SK-N-SH (cell line): ENCODE measurements around the gene RAB22A. TPM values are rescaled to one million over a fixed set of nuclear protein-coding genes. Genes with fewer than 3 reads are reported as not detected.

ENCODE experiments used
- CTCF ChIA-PET: fragments of 300-600, 350-600 bp; formaldehyde crosslinking; extraction: SDS; loops from one replicate; lab custom pipeline; 2021; lab: Yijun Ruan, JAX
- POLR2A ChIA-PET: fragments of 350-600 bp; sonication (Branson Sonifier 250); formaldehyde crosslinking; extraction: SDS; loops from one replicate; lab custom pipeline; 2020; ENCODE audit warnings: antibody characterized with exemption, inconsistent platforms; lab: Yijun Ruan, JAX
- DNase-seq: peaks from one replicate; pipeline ENCODE4 v3.0.0; 2012
- H2AFZ ChIP-seq: fragments of 200-600 bp; sonication (generic); 2 replicates; pipeline ENCODE4 v1.8.1; 2016; ENCODE audit warnings: antibody characterized with exemption, mild to moderate bottlenecking, low read depth
- H3F3A ChIP-seq: fragments of 200-600 bp; sonication (generic); replicated peaks from 2 replicates; pipeline ENCODE3; 2016; ENCODE audit warnings: antibody characterized with exemption, mild to moderate bottlenecking; ENCODE audit not compliant: insufficient read depth
- H3K27ac ChIP-seq, 2 experiments: fragments of 200-500 bp in 1 of 2; fragments of 200-600 bp in 1 of 2; sonication (Bioruptor generic) in 1 of 2; sonication (generic), shearing (Covaris generic) in 1 of 2; 2 replicates each; pipeline versions ENCODE4 v1.5.1 to v1.6.1; 2014 to 2016; ENCODE audit warnings: low read depth in 2 of 2, inconsistent platforms in 1 of 2, low read length in 1 of 2, mild to moderate bottlenecking in 1 of 2, mixed read lengths in 1 of 2
- H3K27me3 ChIP-seq: fragments of 200-600 bp; sonication (generic), shearing (Covaris generic); 2 replicates; pipeline ENCODE4 v1.6.1; 2016; ENCODE audit warnings: mixed run types; ENCODE audit not compliant: insufficient read depth
- H3K36me3 ChIP-seq, 2 experiments: fragments of 200-500 bp in 1 of 2; fragments of 200-600 bp in 1 of 2; sonication (Bioruptor generic) in 1 of 2; sonication (generic) in 1 of 2; replicated peaks in 1 of 2; 2 replicates each; pipeline versions ENCODE3 to v1.5.1; 2014 to 2016; ENCODE audit warnings: low read length in 1 of 2, mild to moderate bottlenecking in 1 of 2; ENCODE audit not compliant: insufficient read depth in 2 of 2, control insufficient read depth in 1 of 2
- H3K4me1 ChIP-seq, 2 experiments: fragments of 200-500 bp in 1 of 2; fragments of 200-600 bp in 1 of 2; sonication (Bioruptor generic) in 1 of 2; sonication (generic), shearing (Covaris generic) in 1 of 2; 2 replicates each; pipeline versions ENCODE4 v1.5.1 to v1.6.1; 2014 to 2016; ENCODE audit warnings: low read depth in 1 of 2, low read length in 1 of 2, mixed run types in 1 of 2; ENCODE audit not compliant: insufficient read depth in 2 of 2, control insufficient read depth in 1 of 2
- H3K4me2 ChIP-seq: fragments of 200-600 bp; sonication (generic), shearing (Covaris generic); 2 replicates; pipeline ENCODE4 v1.6.1; 2017; ENCODE audit warnings: mixed run types
- H3K4me3 ChIP-seq, 2 experiments: fragments of 200-500 bp in 1 of 2; fragments of 200-600 bp in 1 of 2; sonication (Bioruptor generic) in 1 of 2; sonication (generic), shearing (Covaris generic) in 1 of 2; 2 replicates each; pipeline versions ENCODE4 v1.5.1 to v1.8.1; 2014 to 2016; ENCODE audit warnings: low read depth in 2 of 2, inconsistent platforms in 1 of 2, low read length in 1 of 2, mild to moderate bottlenecking in 1 of 2, mixed read lengths in 1 of 2, moderate library complexity in 1 of 2
- H3K79me2 ChIP-seq: fragments of 200-600 bp; sonication (generic); 2 replicates; pipeline ENCODE4 v1.8.1; 2017; ENCODE audit warnings: mild to moderate bottlenecking; ENCODE audit not compliant: insufficient read depth
- H3K9ac ChIP-seq: fragments of 200-600 bp; sonication (generic); 2 replicates; pipeline ENCODE4 v1.6.1; 2017; ENCODE audit warnings: mixed run types
- H3K9me2 ChIP-seq: fragments of 200-600 bp; sonication (generic); 2 replicates; pipeline ENCODE4 v1.6.1; 2017; ENCODE audit warnings: mixed run types
- H3K9me3 ChIP-seq: fragments of 200-600 bp; sonication (generic); 2 replicates; pipeline ENCODE4 v1.6.1; 2017; ENCODE audit warnings: mixed run types, mild to moderate bottlenecking, moderate library complexity
- H4K20me1 ChIP-seq: fragments of 200-600 bp; sonication (generic); 2 replicates; pipeline ENCODE4 v1.6.1; 2017; ENCODE audit warnings: mild to moderate bottlenecking, mixed run types; ENCODE audit not compliant: insufficient read depth
- EP300 ChIP-seq, 2 experiments: IDR thresholded peaks; 2 replicates each; pipeline versions ENCODE4 v1.4.0 to v1.6.1; 2012; ENCODE audit warnings: borderline replicate concordance in 1 of 2, low read depth in 1 of 2, low read length in 1 of 2
- EZH2phosphoT487 ChIP-seq: fragments of 200-600 bp; sonication (generic); IDR thresholded peaks from 2 replicates; pipeline ENCODE4 v1.6.1; 2017; ENCODE audit warnings: low read depth, mixed run types, mild to moderate bottlenecking, antibody characterized with exemption, moderate library complexity, borderline replicate concordance
- FOXJ3 ChIP-seq: sonication (generic); formaldehyde crosslinking; IDR thresholded peaks from 2 replicates; pipeline ENCODE4 v1.5.1; 2020; ENCODE audit warnings: mild to moderate bottlenecking, missing genetic modification reagents
- GABPA ChIP-seq: IDR thresholded peaks from 2 replicates; pipeline ENCODE4 v1.4.0; 2012; ENCODE audit warnings: low read depth, mild to moderate bottlenecking
- IRF3 ChIP-seq: fragments of 150-350 bp; IDR thresholded peaks from 2 replicates; pipeline ENCODE4 v1.6.1; 2016; ENCODE audit warnings: mild to moderate bottlenecking, low read depth, low read length
- MXI1 ChIP-seq: IDR thresholded peaks from 2 replicates; pipeline ENCODE4 v1.6.1; 2012; ENCODE audit warnings: mild to moderate bottlenecking, low read depth, low read length, improper control_type of control experiment
- NFIC ChIP-seq: IDR thresholded peaks from 2 replicates; pipeline ENCODE4 v1.4.0; 2012; ENCODE audit warnings: borderline replicate concordance
- RFX5 ChIP-seq: IDR thresholded peaks from 2 replicates; pipeline ENCODE4 v1.6.1; 2012; ENCODE audit warnings: mild to moderate bottlenecking, improper control_type of control experiment, low read length
- SMC3 ChIP-seq: IDR thresholded peaks from 2 replicates; pipeline ENCODE4 v1.6.1; 2012; ENCODE audit warnings: low read depth, low read length, improper control_type of control experiment
- USF1 ChIP-seq: IDR thresholded peaks from 2 replicates; pipeline ENCODE4 v1.4.0; 2012; ENCODE audit warnings: low read depth, borderline replicate concordance
- USF2 ChIP-seq: fragments of 150-350 bp; IDR thresholded peaks from 2 replicates; pipeline ENCODE4 v1.6.1; 2017; ENCODE audit warnings: antibody characterized with exemption, low read length, low read depth, borderline replicate concordance
- WGBS: methylation state at CpG from one replicate; pipeline ENCODE4 v1.1.6; 2017; ENCODE audit warnings: low lambda C conversion rate; 5-methylcytosine and 5-hydroxymethylcytosine counted together
- polyA plus RNA-seq, 3 experiments: library from polyadenylated mRNA; depleted of rRNA; stranded (reverse); fragments of >200 nt; gene quantifications; 2 replicates each; pipeline ENCODE4 v1.2.3, GENCODE V29; 2012

The RAB22A gene
- polyA plus RNA-seq, 1 of the 3 experiments (the other 2 are of a cell fraction), result 10.7 TPM

- Histone ChIP-seq H2AFZ (no peak overlapping the region), H3F3A (peaks cover 21% of the 10 kb centered on the region), H3K4me3 (no peak overlapping the region), H3K9ac (no peak overlapping the region), H3K79me2 (peaks cover 15% of the 10 kb centered on the region), H3K27me3 (no peaks in the 10 kb centered on the region), H3K4me1 (peaks cover 0 to 20% of the 10 kb centered on the region in 2 experiments; a peak in 3 of 4 replicates), H3K36me3 (peaks cover 33 to 44% of the 10 kb centered on the region in 2 experiments), H3K27ac (no peak overlapping the region), H4K20me1 (no peaks in the 10 kb centered on the region), H3K9me2 (no peaks in the 10 kb centered on the region), H3K9me3 (no peaks in the 10 kb centered on the region), H3K4me2 (no peak overlapping the region)
- no peak for DNase-seq
- TF ChIP-seq IRF3, result no peak
- no peak for TF ChIP-seq GABPA
- TF ChIP-seq USF1, result no peak
- TF ChIP-seq USF2, result no peak
- no peak for TF ChIP-seq RFX5
- TF ChIP-seq SMC3, result no peak
- no peak for TF ChIP-seq MXI1
- no peak for TF ChIP-seq EZH2phosphoT487
- TF ChIP-seq FOXJ3 (CRISPR knock-in tag), result no peak
- TF ChIP-seq EP300 (IDR thresholded peaks at IDR 0.05; ENCODE audit: borderline replicate concordance in 1 of 2, low read depth in 1 of 2, low read length in 1 of 2), result no peak
- POLR2A ChIA-PET, result no interaction called here
- CTCF ChIA-PET, result no interaction called here
- 92% methylated on average over 7 of the region's 7 CpGs for WGBS
These were observed 41.1 kb upstream of the RAB22A start for GRCh38 chr20:58268421-58268821.

- no peaks in the 10 kb centered on the region for H4K20me1 ChIP-seq
- no peak overlapping the region for H2AFZ ChIP-seq
- H3K36me3 ChIP-seq, result peaks cover 39 to 41% of the 10 kb centered on the region in 2 experiments
- no peak for TF ChIP-seq USF2
- peak; percentile 21; the same call in 1 of the 2 replicates for TF ChIP-seq NFIC
- H3K27me3 ChIP-seq, result no peaks in the 10 kb centered on the region
- peaks cover 21% of the 10 kb centered on the region for H3K79me2 ChIP-seq
- H3K9me3 ChIP-seq, result no peaks in the 10 kb centered on the region; the same call in 1 of the 2 replicates
- H3K9me2 ChIP-seq, result no peaks in the 10 kb centered on the region
- no peak overlapping the region for H3K4me3 ChIP-seq
- POLR2A ChIA-PET, result no interaction called here
- peaks cover 25% of the 10 kb centered on the region for H3F3A ChIP-seq
- CTCF ChIA-PET, result interaction anchor here (1.0 to 1.3 kb wide), 3 partner anchors 21 to 179 kb away, joined by 3 to 5 read pairs (median 4); no protein-coding TSS in a partner anchor
- H3K9ac ChIP-seq, result no peak overlapping the region
- WGBS, result 81% methylated on average over 13 of the region's 13 CpGs
- peaks cover 0 to 20% of the 10 kb centered on the region in 2 experiments; a peak in 3 of 4 replicates for H3K4me1 ChIP-seq
- no peak overlapping the region for H3K4me2 ChIP-seq
- H3K27ac ChIP-seq, result peak overlapping the region in 1 of 2 experiments; percentile 15; a peak in 2 of 4 replicates
- no peak for DNase-seq
These were observed 40.4 kb upstream of the RAB22A start for GRCh38 chr20:58268936-58269619.
